SU-DHL-6 (cell line): ENCODE measurements around the gene TNIK.

Source experiments
- H2AFZ ChIP-seq: fragments of 200-600 bp; sonication (generic); 2 replicates; pipeline ENCODE4 v1.6.1; 2014; ENCODE audit warnings: low read depth, mild to moderate bottlenecking, moderate library complexity, mixed read lengths, antibody characterized with exemption, low read length; ENCODE audit not compliant: severe bottlenecking
- H3F3A ChIP-seq: fragments of 200-600 bp; shearing (Covaris generic); 2 replicates; pipeline ENCODE4 v1.6.0; 2016; ENCODE audit warnings: antibody characterized with exemption, mild to moderate bottlenecking; ENCODE audit not compliant: insufficient read depth
- H3K27ac ChIP-seq: fragments of 200-600 bp; sonication (generic); 2 replicates; pipeline ENCODE4 v1.5.1; 2016; ENCODE audit warnings: low read depth, mild to moderate bottlenecking, low read length, moderate library complexity, mixed read lengths
- H3K27me3 ChIP-seq: fragments of 200-600 bp; sonication (generic), shearing (Covaris generic); 2 replicates; pipeline ENCODE4 v1.6.0; 2014; ENCODE audit warnings: mild to moderate bottlenecking, low read length
- H3K36me3 ChIP-seq: fragments of 200-600 bp; sonication (generic); 2 replicates; pipeline ENCODE4 v1.6.1; 2014; ENCODE audit warnings: mild to moderate bottlenecking, low read length, mixed read lengths
- H3K4me2 ChIP-seq: fragments of 300-600, 200-600 bp; shearing (Covaris generic), sonication (generic); 2 replicates; pipeline ENCODE4 v1.6.0; 2014; ENCODE audit warnings: low read length, low read depth, mild to moderate bottlenecking; ENCODE audit not compliant: poor library complexity, severe bottlenecking
- H3K4me3 ChIP-seq: fragments of 200-600 bp; sonication (generic); 2 replicates; pipeline ENCODE4 v1.5.1; 2014; ENCODE audit warnings: antibody characterized with exemption, low read length, mild to moderate bottlenecking, mixed read lengths; ENCODE audit not compliant: insufficient read depth, poor library complexity, severe bottlenecking
- H3K79me2 ChIP-seq: fragments of 200-600 bp; sonication (generic); 2 replicates; pipeline ENCODE4 v1.6.1; 2014; ENCODE audit warnings: mild to moderate bottlenecking, low read length, moderate library complexity; ENCODE audit not compliant: insufficient read depth
- H3K9ac ChIP-seq: fragments of 200-600 bp; sonication (generic); 2 replicates; pipeline ENCODE4 v1.7.0; 2014; ENCODE audit warnings: mild to moderate bottlenecking, low read length
- H3K9me2 ChIP-seq: fragments of 200-600 bp; sonication (generic); replicated peaks from 2 replicates; pipeline ENCODE4 v1.6.1; 2014; ENCODE audit warnings: low read length; ENCODE audit not compliant: insufficient read depth
- H3K9me3 ChIP-seq: fragments of 200-600 bp; sonication (generic); 2 replicates; pipeline ENCODE4 v1.6.1; 2014; ENCODE audit warnings: low read length, mixed read lengths; ENCODE audit not compliant: insufficient read depth
- H4K20me1 ChIP-seq: fragments of 200-600 bp; sonication (generic); 2 replicates; pipeline ENCODE4 v1.6.1; 2014; ENCODE audit warnings: low read depth, mild to moderate bottlenecking, antibody characterized with exemption, low read length, moderate library complexity, mixed read lengths
- EZH2phosphoT487 ChIP-seq: fragments of 200-600 bp; sonication (generic), shearing (Covaris generic); conservative IDR thresholded peaks from 2 replicates; pipeline ENCODE4 v1.6.1; 2018; ENCODE audit warnings: mild to moderate bottlenecking, antibody characterized with exemption, low read length, moderate library complexity, mixed read lengths
- TF ChIP-seq, protein P1 (sequence below): fragments of 200-600 bp; sonication (generic); IDR thresholded peaks from one replicate; pipeline ENCODE4 v1.5.1; 2017; ENCODE audit warnings: antibody characterized with exemption, mild to moderate bottlenecking, low read length, moderate library complexity; ENCODE audit not compliant: insufficient read depth, poor library complexity, severe bottlenecking

The TNIK gene

DNA sequence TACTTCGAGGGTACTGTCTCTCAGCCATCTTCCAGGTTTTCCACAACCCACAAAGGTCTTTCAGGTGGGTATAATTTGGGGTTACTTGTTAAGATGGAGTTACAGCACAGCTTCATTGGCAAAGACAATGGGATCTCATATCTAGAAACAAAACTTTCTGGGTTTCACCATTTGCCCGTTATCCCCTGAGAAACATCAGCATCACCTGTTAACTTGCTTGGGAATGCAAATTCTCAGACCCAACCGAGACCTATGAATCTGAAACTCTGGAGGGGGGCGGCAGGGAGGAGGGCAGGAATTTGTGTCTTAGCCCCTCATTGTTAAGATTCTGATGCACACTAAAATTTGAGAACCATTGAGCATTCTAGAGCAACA is 176.4 kb downstream of the TNIK start:
- Histone ChIP-seq H3K4me3 (no peak overlapping the region), H3K4me2 (no peak overlapping the region), H3K36me3 (no peaks in the 10 kb centered on the region), H3F3A (no peaks in the 10 kb centered on the region), H4K20me1 (no peaks in the 10 kb centered on the region), H3K27ac (no peak overlapping the region), H3K9me3 (no peaks in the 10 kb centered on the region), H2AFZ (no peak overlapping the region), H3K9ac (no peak overlapping the region), H3K9me2 (no peaks in the 10 kb centered on the region), H3K27me3 (no peaks in the 10 kb centered on the region), H3K79me2 (no peaks in the 10 kb centered on the region)
- TF ChIP-seq EZH2phosphoT487, result no peak
- TF ChIP-seq, protein P1, sequence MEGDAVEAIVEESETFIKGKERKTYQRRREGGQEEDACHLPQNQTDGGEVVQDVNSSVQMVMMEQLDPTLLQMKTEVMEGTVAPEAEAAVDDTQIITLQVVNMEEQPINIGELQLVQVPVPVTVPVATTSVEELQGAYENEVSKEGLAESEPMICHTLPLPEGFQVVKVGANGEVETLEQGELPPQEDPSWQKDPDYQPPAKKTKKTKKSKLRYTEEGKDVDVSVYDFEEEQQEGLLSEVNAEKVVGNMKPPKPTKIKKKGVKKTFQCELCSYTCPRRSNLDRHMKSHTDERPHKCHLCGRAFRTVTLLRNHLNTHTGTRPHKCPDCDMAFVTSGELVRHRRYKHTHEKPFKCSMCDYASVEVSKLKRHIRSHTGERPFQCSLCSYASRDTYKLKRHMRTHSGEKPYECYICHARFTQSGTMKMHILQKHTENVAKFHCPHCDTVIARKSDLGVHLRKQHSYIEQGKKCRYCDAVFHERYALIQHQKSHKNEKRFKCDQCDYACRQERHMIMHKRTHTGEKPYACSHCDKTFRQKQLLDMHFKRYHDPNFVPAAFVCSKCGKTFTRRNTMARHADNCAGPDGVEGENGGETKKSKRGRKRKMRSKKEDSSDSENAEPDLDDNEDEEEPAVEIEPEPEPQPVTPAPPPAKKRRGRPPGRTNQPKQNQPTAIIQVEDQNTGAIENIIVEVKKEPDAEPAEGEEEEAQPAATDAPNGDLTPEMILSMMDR, result no peak

DNA sequence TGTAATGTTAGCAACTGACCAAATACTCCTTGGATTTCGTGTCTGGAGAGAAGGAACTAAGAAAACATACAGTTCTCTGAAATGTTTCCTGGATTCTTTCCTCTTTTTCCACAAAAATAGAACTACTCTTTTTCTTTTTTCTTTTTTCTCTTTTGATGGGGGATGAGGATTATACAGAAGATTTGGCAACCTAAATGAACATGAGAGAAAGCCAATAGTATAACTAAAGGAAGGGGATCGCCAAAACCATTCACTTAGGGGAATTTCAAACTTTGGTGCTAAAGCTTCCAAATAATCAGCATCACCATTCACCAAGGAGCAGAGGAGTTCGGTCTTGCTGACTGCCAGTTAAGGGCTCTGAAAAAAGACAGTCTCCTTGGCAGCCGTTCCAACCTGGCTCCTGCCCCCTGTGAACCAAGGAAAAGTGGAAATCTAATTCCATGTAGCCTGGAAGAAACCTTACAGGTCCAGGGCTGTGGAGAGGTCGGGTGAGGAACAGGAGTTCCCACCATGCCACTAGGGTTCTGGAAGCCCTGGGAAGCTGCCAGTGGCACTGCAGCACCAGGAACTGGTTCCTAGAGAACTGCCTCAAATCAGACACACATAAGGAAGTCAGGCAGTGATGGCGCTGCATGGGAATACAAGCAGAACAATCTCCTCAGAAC is 176.9 kb downstream of the TNIK start:
- Histone ChIP-seq H3K9ac (no peak overlapping the region), H3K9me2 (no peaks in the 10 kb centered on the region), H4K20me1 (no peaks in the 10 kb centered on the region), H3K27me3 (no peaks in the 10 kb centered on the region), H3K79me2 (no peaks in the 10 kb centered on the region), H3K4me3 (no peak overlapping the region), H3K36me3 (no peaks in the 10 kb centered on the region), H2AFZ (no peak overlapping the region), H3K27ac (no peak overlapping the region), H3F3A (no peaks in the 10 kb centered on the region), H3K4me2 (no peak overlapping the region), H3K9me3 (no peaks in the 10 kb centered on the region)
- TF ChIP-seq EZH2phosphoT487, result no peak
- TF ChIP-seq, protein P1, result no peak

DNA sequence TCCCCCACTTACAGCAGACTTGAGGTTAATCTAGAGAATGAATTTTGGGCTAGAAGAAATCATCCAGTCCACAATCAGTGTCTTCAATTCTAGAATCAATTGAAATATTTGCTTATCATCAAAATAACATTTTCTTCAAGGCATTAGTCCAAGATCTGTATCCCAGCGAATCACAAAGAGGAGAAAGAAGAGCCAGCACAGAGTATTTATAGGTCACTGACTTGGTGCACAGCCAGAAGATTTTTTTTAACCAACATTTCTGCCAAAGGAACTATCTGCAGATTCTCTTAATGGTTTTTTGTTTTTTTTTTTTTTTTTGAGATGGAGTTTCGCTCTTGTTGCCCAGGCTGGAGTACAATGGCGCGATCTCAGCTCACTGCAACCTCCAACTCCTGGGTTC is 178.2 kb downstream of the TNIK start:
- Histone ChIP-seq H4K20me1 (no peaks in the 10 kb centered on the region), H3K9ac (no peak overlapping the region), H3K79me2 (no peaks in the 10 kb centered on the region), H3K4me3 (no peak overlapping the region), H3K27me3 (no peaks in the 10 kb centered on the region), H3F3A (no peaks in the 10 kb centered on the region), H3K9me2 (no peaks in the 10 kb centered on the region), H2AFZ (no peak overlapping the region), H3K9me3 (no peaks in the 10 kb centered on the region), H3K4me2 (no peak overlapping the region), H3K36me3 (no peaks in the 10 kb centered on the region), H3K27ac (no peak overlapping the region)
- TF ChIP-seq, protein P1, result no peak
- TF ChIP-seq EZH2phosphoT487, result no peak
